UCSD-AML1 (cell line): ENCODE results near the gene AKNA.

Experiments used
- DNase-seq: peaks from one replicate; lab custom pipeline; 2025; ENCODE audit not compliant: unreplicated experiment; lab: John Stamatoyannopoulos, UW

The AKNA gene

DNA sequence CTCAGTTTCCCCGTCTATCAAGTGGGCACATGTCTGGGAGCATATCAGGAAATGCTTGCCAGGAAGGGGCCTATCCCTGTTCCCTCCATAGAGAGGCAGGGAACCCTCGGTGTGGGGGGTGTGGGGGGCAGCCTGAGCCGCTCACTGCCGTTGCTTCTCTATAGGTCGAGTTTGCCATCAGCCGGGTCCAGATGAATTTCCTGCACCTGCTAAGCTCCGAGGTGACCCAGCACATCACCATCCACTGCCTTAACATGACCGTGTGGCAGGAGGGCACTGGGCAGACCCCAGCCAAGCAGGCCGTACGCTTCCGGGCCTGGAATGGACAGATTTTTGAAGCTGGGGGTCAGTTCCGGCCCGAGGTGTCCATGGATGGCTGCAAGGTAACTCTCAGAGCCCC lies 78.7 kb downstream of the AKNA start:
- no peak for DNase-seq

DNA sequence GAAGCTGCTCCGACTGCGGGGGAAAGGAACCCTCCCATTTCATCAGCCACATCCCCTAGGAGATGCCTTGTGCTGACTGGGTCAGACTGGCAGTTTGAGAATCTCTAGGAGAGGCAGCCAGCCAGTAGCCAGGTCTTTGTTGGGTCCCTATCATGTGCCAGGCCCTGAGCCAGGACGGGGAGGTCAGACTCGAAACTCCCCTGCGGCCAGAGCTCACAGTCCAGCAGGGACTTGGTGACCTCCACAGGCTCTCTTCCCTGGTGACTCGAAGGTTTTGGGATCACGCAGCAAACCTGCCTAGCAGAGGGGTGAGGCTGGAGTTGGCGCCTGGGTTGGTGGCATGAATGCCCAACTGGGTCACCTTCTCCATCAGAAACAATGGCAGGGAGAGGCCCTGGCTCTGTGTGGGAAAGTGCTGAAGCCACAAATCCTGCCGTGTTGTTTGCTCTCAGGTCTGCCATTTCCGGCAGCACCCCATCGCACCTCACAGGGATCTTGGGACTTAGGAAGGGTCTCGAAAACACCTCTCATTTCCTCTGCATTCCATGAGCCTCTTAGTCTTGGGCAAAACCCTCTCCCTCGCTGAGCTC lies 79.3 kb downstream of the AKNA start:
- DNase-seq = no peak

DNA sequence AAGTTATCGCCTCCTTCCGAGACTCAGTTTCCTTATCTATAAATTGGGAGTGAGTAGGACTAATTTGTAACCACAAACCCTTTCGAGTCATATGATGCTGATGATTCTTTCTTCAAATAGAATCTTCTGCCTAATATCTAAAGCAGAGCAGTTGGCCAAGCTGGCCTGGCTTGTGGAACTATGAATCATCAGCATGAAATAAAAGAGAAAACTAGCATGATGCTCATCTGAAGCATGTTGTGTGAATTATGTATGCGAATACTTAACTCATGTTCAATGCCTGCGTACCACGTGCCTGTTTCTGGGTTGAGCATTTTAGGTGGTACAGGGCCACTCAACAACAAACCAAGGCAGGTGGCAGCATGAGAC lies 79.9 kb downstream of the AKNA start:
- DNase-seq = no peak

DNA sequence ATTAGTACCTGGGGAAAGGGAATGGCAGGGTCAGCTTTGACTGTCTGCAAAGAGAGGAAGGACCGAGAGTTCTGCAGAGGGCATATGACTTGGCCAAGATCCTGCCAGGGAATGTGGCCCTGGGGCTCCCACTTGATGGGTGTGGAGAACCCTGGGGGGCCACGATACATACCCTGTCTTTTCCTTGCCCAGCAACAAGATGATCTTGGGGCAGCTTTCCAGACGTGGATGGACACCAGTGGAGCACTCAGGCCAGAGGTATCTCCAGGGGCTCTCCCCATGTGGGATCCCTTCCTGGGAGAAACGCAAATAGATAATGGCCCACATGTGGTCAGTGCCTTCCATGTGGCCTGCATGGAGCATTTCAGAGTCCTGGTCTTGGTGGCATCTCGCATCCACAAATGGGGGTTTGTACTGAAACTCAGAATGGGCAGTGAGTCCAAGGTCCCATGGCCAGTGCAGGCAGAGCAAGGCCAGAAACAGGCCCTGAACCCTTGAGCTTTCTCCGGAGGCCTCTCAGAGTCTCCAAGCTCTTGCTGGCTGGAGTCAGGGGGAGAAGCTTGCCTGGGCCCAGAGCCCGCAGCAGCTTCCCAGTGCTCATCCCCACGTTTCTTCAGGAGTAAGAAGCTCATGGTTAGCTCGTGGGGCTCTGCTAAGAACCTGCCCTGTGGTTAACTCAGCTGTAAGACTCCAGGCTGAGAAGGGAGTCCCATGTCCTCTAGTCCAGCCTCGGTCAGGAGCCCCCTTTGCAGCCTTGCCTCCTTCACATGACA lies 83.2 kb downstream of the AKNA start:
- no peak for DNase-seq

DNA sequence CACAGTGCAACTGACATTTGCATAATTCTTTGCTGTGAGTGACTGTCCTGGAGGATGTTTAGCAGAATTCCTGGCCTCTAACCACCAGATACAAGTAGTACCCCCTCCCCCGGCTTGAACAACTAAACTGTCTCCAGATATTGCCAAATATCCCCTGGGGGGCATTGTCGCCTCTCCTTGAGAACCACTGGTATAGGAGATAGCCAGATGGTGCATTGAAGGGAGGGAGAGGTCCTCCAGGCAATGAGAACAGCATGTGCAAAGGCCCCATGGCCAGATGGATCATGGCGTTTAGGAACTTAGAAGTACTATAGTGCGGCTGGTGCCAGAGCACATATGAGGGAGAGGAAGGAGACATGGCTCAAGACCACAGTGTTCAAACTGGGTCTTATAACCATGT lies 83.8 kb downstream of the AKNA start:
- DNase-seq = no peak

DNA sequence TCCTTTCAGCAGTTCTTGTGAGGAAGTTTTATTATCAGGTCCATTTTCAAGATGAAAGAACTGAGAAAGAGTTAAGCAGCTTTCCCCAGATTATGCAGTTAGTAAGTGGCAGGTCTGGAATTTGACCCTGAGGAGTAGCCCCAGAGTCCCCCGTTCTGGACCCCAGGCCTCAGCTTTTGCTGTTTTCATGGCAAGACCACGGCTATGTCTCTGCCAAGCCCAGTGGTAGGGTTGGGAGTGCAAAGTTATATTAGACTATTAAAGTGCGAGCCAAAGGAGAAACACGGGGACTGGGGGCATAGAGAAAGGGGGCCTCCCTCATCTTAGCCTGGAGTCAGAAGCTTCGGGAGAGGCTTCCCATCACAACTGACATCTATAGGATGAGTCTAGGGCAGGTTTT lies 84.2 kb downstream of the AKNA start:
- no peak for DNase-seq

DNA sequence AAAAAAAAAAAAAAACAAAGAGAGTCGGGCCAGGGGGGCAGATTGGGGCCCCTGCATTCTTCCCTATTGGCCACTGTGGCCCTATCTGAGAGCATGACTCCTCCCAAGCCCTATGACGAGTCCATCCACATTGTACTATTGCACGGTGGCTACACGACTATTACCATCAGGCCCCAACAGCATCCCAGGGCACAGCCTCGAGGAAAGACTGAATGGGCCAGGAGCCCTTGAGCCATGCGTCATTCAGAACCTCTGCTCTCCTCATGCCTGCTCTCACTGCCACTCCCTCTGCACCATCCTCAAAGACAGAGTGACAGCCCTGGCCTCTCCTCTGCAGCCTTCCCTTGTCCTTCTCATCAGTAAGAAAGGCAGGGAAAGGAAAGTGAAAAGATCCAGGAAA lies 85.1 kb downstream of the AKNA start:
- DNase-seq = no peak

DNA sequence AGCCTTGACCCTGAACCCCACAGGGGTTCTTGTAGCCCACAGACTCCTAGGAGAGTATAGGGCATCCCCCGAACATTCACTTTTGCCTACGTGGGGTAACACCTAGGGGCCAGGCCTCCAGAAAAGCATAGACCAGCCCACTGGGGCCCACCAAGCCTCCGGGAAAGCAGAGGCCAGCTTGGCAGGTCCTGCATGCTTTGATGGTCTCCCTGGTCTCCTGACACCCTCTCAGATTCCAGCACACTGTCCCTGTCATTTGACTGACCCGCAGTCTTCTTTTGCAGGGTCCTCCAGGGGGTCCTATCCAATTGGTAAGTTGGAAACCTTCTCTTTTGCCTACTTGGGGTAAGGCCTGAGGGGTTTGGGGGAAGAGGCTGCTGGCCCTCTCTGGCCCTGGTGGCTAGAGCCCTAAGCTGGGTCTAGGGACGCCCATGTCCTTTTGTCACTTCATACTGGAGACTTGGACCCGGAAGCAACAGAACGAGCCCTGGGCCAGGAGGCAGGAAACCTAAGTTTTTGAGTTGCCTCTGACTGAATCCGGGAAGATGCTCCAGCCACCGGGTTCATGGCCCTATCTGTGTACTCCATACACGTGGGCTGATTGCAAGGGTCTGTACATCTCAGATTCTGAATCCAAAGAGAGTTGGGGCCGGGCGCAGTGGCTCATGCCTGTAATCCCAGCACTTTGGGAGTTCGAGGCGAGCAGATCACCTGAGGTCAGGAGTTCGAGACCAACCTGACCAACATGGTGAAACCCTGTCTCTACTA lies 85.8 kb downstream of the AKNA start:
- no peak for DNase-seq

DNA sequence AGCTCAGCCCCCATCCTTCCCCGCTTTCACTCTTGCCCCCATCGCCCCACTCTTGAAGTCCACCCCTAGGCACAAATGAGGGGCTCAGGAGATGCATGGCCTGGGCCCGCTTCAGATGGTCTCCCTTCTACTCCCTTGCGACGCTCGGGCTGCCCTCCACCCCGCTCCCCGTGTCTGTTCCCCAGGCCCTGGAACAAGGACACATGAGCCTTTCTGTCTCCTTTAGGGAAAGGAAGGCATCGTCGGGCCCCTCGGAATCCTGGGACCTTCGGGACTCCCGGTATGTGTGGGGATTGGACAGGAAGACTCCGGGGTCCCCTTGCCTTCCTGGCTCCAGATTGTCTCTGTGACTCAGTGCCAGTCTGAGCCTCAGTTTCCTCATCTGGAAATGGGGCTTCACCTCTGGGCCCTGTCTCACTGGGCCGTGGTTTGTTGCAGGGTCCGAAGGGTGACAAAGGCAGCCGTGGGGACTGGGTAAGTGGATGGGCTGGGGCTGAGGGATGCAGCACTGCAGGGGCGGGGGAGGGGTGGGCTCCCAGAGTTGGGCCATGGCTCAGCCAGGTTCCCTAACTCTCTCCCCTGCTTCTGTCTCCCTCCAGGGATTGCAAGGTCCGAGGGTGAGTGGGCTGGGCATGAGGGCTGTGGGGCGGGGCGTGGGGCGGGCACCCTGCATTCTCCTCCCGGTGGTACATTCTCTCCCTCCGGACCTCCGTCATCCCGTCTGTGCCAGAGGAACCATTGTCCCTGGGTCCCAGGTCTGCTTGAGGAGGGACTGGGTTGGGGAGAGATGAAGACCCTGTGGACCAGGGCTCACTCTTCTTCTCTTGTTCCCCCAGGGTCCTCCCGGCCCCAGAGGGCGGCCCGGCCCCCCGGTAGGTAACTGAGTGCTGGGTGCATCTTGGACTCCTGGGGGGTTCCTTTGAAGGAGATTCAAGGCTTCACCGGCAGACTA lies 86.7 kb downstream of the AKNA start:
- no peak for DNase-seq

DNA sequence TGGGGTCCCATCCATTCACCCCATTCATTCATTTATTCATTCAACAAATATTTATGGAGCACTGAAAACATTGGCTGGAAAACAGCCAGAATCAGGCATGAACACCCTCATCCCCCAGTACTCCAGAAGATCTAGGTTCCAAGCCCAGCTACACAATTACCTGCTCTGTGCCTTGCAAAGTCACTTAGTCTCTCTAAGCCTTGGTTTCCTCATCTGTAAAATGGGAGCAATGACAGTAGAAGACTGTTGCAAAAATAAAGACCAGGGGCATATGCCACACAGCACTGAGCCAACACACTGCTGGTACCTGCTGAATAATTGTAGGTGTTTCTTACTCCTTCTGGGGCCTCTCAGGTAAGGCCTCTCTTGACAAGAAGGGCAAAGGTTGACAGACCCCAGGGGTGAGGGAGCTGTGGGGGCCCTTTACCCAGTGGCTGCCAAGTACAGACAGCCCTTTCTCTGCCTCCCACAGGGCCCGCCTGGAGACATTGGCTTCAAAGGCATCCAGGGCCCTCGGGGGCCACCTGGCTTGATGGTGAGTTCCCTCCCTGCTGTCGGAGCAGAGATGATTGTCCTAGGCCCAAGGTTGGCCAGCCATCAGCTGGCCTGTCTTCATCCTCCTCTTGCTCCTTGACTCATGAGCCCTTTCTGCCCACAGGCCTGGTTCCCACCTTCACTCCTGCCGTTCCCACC lies 87.5 kb downstream of the AKNA start:
- DNase-seq = no peak

DNA sequence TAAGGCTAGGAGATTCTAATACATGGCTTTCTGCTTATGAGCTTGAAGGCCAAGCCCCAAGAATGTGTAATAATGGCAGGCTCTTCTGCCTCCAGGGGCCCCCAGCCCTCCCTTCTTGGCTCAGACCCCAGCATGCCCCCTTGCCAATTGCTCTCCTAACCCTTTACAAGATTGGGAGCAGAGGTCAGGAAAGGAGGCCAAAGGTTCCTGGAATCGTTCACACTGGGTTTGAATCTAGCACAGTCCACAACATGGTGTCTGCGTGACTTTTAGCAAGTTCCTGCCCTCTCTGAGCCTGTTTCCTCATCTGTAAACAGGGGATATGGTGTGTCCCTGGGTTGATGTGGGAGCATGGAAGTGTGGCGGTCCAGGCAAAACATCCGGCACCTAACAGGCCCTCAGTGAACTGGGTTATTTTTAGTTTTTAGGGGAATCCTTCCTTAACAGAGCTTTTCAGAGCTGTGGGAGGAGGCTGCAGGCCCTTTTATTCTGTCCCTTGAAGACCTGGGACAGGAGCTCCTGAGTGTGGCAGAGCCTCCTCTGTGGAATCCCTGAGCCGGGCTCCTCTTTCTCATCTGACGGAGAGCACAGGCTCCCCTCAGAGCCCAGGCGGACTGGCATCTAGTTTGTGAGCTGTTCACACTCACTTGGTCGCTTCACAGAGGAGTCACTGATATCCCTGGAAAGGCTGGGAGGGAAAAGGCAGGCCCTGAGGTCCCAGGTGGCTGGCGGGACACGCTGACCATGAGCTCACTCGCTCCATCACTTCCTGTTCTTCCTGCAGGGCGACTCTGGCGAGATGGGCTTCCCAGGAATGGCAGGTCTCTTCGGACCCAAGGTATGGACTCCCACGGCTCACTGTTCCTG lies 88.3 kb downstream of the AKNA start:
- DNase-seq = no peak

DNA sequence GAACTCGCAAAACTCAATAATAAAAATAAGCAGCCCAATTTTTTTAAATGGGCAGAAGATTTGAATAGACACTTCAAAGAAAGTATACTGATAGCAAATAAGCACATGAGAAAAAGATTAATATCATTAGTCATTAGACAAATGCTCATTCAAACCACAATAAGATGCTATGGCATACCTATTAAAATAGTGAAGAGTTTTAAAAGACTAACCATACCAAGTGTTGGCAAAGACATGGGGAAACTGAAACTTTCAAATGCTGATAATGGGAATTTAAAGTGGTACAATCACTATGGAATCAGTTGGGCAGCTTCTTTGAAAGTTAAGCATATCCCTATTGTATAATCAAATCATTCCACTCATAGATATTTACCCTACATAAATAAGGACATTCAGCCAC lies 91.4 kb downstream of the AKNA start:
- DNase-seq = no peak

DNA sequence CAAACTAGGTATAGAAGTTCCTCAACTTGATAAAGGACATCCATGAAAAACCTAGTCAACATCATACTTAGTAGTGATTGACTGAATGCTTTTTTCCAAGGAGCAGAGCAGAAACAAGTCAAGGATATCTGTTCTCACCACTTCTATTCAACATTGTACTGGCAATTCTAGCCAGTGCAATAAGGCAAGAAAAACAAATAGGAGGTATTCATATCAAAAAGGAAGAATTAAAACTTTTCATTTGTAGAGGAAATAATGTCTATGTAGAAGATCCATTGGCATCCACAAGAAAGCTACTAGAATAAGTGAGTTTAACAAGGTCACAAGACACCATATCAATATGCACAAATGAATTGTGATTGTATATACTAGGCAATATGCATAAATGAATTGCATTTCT lies 93.1 kb downstream of the AKNA start:
- no peak for DNase-seq

DNA sequence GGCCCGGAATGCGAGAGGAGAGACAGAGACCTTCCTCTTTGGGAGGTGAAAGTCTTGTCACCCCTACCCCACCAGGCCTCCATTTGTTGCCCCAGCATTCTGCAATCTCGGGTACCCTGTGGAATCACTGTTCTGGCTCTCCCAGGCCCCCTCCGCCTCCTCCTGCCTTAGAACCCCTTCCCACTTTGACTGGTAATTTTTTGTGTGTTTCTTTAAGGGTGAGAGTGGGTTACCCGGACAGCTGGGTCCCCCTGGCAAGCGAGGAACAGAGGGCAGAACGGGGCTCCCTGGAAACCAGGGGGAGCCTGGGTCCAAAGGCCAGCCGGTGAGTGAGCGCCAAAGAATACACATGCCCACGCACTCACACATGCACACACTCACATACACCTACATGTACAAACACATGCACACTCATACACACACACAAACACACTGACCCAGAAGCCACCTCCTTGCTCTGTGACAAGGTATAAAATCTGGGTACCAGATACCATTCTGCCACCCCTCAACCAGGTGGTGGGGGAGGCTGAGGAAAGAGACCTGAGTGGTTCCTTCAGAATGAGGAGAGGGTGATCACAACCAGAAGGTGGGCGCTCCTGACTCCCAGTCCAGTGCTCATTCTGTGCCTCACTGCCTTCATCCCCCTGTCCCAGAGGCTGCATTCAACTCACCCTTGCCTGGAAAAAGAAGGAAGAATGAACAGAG lies 95.7 kb downstream of the AKNA start:
- no peak for DNase-seq

DNA sequence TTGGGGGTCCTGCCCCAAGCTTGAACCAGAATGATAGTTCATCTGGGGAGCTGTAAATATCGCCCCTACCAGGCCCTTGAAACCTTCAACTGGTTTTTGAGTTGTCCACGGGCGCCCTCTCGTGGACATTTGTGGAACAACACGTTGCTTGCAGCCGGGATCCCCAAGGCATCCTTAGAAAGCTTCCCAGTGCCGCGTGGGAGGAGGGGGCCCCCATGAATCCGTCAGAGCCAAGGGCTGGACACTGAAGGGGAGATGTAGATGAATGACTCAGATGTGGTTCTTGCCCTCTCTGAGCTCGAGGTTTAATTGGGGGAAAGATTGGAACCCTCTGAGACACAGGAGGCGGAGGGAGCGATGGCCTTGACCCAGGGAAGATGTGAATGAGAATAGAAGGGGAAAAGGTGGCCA lies 96.7 kb downstream of the AKNA start:
- peak; percentile 67 for DNase-seq

DNA sequence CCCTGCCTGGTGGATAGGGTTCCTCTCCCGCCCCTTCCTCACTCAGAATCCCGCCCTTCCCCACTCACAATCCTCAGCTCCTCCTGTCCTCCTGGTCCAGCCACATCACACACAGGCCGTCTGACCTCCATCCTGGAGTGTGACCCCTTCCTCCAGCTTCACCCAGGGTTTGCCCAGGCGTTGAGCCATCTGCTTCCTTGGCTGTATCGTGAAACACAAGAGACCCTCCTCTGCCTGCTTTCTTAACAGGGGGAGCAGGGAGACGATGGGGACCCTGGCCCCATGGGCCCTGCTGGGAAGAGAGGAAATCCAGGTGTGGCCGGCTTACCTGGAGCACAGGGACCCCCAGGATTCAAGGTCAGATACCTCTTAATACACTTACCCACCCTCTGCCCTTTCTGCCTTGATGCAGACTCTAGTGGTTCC lies 97.2 kb downstream of the AKNA start:
- no peak for DNase-seq

DNA sequence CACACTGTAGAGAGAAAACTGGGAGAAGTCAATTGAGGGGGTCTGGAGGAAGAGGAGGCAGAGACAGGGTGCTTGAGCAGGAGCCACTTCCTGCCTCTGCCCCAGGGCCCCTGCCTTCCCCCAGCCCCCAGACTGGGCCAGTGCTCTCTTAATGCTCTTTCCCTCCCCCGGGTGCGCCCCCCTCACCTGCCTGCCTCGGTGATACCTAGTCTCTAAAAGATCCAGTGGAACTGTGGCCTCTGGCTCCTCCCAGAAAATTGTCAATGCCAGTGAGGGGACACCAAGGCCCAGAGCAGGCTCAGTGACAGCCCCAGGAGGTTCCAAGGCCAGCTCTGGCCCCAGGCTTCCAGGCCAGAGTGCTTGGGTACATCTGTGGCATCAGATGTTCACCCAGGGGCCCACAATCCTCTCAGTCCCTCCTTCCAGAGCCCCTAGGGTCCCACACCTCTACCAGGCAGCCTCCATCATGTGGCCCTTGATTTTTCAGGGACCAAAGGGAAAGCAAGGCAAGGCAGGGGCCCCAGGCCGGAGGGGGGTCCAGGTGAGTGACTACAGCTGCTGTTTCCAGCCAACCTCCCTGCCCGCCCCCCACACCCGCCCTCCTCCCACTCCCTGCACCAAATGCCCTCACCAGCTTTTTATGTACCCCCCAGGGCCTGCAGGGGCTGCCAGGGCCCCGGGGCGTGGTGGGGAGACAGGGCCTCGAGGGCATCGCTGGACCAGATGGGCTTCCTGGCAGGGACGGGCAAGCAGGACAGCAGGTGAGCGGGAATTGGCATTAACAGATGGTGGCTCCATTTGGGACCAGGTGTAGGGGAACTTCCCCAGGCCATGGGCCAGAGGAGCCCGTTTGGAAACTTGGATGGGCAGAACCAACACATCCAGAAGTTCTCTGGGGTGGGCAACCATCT lies 98.0 kb downstream of the AKNA start:
- DNase-seq = no peak

DNA sequence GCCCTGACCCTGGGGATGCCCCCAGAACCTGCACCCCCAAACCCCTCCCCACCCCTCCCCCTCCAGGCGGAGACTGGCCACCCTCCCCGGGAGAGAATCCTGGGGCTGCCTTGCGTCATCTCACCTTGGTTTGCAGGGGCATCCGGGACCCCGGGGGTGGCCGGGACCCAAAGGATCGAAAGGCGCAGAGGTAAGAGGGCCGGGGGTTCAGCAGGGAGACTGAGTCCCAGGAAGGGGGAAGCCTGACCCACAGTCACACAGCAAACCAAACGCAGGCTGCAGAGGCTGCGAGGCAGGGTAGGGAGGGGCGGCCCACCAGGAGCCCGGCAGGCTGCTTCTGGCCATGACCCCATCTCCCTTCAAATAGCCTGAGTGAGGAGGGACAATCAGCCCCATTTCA lies 98.7 kb downstream of the AKNA start:
- no peak for DNase-seq
